GM12891 (cell line): ENCODE measurements around the gene HPS6.
"Not testable (repeated sequence)": the region's sequence is repeated elsewhere in the genome, so short reads cannot be mapped to it uniquely, and the experiment has no call there.

Source experiments
- PAX5 ChIP-seq: IDR thresholded peaks from 2 replicates; pipeline ENCODE4 v1.6.1; 2011; ENCODE audit warnings: low read length, moderate library complexity, mild to moderate bottlenecking; ENCODE audit not compliant: insufficient read depth, severe bottlenecking
- POLR2A ChIP-seq: IDR thresholded peaks from 2 replicates; pipeline ENCODE4 v1.6.1; 2011; ENCODE audit warnings: low read depth, low read length, control low read depth
- POLR2AphosphoS5 ChIP-seq: IDR thresholded peaks from 2 replicates; pipeline ENCODE4 v1.6.1; 2011; ENCODE audit warnings: low read depth, low read length, control low read depth
- SPI1 ChIP-seq: IDR thresholded peaks from 2 replicates; pipeline ENCODE4 v1.6.1; 2011; ENCODE audit warnings: low read depth, low read length, control low read depth
- TAF1 ChIP-seq: IDR thresholded peaks from 2 replicates; pipeline ENCODE4 v1.6.1; 2011; ENCODE audit warnings: low read depth, low read length, control low read depth

DNA sequence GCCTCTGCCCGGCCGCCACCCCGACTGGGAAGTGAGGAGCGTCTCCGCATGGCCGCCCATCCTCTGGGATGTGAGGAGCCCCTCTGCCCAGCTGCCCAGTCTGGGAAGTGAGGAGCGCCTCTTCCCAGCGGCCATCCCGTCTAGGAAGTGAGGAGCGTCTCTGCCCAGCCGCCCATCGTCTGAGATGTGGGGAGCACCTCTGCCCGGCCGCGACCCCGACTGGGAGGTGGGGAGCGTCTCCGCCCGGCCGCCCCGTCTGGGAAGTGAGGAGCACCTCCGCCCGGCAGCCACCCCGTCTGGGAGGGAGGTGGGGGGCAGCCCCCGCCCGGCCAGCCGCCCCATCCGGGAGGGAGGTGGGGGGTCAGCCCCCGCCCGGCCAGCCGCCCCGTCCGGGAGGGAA, 29.3 kb upstream of the HPS6 start:
- not testable (repeated sequence) for TF ChIP-seq POLR2AphosphoS5, POLR2A, TAF1, PAX5, SPI1
